Urothelium cell line (cell line): Measurements from ENCODE around the gene ARID3A.
A peak's percentile ranks its signal among the peaks of the same experiment; 100 is the strongest.

Source experiments
- DNase-seq: peaks from one replicate; pipeline ENCODE4 v3.0.0; 2011; ENCODE audit warnings: low spot score, mixed read lengths
- FAIRE-seq: peaks from 2 replicates; lab custom pipeline; 2011; peaks lifted over from hg19 to GRCh38; lab: Jason Lieb, UNC

The ARID3A gene

GRCh38 chr19:907183-907853 is 18.5 kb upstream of the ARID3A start:
- DNase-seq (no peak), FAIRE-seq (no peak)

- no peak for FAIRE-seq
- no peak for DNase-seq
Measured at GRCh38 chr19:911197-912033, 14.4 kb upstream of the ARID3A start.

- FAIRE-seq, result no peak
- DNase-seq, result no peak
Measured at GRCh38 chr19:912181-913079, 13.4 kb upstream of the ARID3A start.

- DNase-seq, result peak; percentile 84
Measured at GRCh38 chr19:913080-913748, 12.6 kb upstream of the ARID3A start, which contains the start of gene R3HDM4. Gene R3HDM4, minus strand, starts transcription at chr19:913219. Its CDS starts 62 bp downstream, at chr19:913157.

GRCh38 chr19:916645-917322 is 9.1 kb upstream of the ARID3A start:
- DNase-seq (no peak), FAIRE-seq (no peak)

More at GRCh38 chr19:913080-913748, 12.6 kb upstream of the ARID3A start, which contains the start of gene R3HDM4:
- FAIRE-seq, result no peak

GRCh38 chr19:917323-918151 is 8.3 kb upstream of the ARID3A start, which contains the start of gene KISS1R:
Gene KISS1R, plus strand, starts transcription at chr19:917333. Its CDS starts 170 bp downstream, at chr19:917503.
- FAIRE-seq, result no peak

GRCh38 chr19:918152-918437 is 7.7 kb upstream of the ARID3A start:
- DNase-seq (no peak), FAIRE-seq (no peak)

More at GRCh38 chr19:917323-918151, 8.3 kb upstream of the ARID3A start, which contains the start of gene KISS1R:
- DNase-seq, result no peak

DNA sequence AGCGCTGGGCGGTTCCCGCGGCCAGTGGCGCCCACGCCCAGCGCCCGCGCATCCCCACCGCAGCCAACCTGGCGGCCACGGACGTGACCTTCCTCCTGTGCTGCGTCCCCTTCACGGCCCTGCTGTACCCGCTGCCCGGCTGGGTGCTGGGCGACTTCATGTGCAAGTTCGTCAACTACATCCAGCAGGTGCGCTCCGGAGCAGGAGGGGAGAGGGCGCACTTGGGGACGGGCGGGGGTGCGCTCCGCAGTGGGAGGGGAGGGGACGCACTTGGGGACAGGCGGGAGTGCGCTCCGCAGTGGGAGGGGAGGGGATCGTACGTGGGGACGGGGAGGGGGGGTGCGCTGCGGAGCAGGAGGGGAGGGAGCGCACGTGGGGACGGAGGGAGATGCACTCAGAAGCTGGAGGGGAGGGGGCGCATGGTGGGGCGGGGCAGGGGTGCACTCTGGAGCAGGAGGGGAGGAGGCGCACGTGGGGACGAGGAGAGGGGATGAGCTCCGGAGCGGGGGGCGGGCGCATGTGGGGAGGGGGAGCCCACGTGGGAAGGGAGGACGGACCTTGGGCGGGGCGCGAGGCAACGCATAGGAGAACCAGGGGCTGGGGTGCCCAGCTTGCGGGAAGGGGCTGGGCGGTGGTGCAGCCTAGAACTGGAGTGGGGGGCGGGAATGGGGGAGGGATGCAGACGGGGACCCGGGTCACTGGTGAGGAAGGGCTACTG is 7.2 kb upstream of the ARID3A start:
- FAIRE-seq (no peak), DNase-seq (no peak)

GRCh38 chr19:919199-920050 is 6.4 kb upstream of the ARID3A start:
- FAIRE-seq (no peak), DNase-seq (no peak)

- FAIRE-seq, result no peak
- peak; percentile 21 for DNase-seq
Measured at GRCh38 chr19:920051-920864, 5.6 kb upstream of the ARID3A start.

DNA sequence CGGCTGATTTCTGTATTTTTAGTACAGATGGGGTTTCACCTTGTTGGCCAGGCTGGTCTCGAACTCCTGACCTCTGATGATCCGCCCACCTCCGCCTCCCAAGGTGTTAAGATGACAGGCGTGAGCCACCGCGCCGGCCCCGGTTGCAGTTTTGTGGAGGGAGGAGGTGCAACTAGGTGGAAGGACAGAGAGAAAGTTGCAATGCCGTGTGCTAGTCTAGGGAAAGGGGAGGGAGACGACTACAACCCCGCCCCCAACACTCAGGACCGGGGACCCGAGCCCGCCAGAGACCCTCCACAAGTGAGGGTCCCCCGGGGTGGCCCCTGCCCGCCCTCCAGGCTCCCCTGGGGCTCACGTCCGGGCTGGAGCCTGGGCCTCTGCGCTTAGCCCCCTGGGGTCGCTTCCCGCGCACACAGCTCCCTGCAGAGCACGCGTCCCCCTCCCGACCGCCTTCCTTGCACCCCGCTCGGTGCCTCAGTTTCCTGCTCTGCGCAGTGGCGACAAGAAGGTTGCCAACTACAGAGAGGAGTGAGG is 1.2 kb upstream of the ARID3A start:
- DNase-seq (no peak), FAIRE-seq (no peak)

- FAIRE-seq (no peak), DNase-seq (peak; percentile 76)
Measured at GRCh38 chr19:925087-925525, 729 bp upstream of the ARID3A start.

GRCh38 chr19:926323-926588 is 421 bp downstream of the ARID3A start:
- no peak for DNase-seq

GRCh38 chr19:926589-927350 is 935 bp downstream of the ARID3A start:
- DNase-seq, result no peak
- no peak for FAIRE-seq

More at GRCh38 chr19:926323-926588, 421 bp downstream of the ARID3A start:
- no peak for FAIRE-seq

DNA sequence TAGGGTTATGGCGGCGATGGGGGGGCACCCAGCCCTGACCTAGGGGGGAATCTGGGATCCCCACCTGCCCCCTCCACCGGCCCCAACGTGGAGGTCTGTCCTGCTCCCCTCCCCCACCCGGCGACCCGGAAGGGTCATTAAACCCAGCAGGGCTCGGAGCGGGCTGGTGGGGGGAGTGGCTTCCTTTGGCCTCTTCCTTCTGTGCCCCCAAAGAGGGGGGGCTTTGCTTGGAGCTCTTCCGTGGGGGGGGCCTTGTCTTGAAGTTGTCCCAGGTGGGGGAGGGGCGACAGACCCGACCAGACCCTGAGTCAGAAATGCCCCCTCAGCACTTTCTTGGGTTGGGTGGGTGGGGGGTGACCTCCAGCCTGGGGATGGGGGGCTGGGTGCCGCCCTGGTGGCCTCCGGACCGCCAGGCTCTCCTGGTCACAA is 1.5 kb downstream of the ARID3A start:
- no peak for FAIRE-seq
- DNase-seq, result no peak
